Stomach (tissue), 4 donors: ENCODE data around the gene TMEM92.

Source experiments
- EP300 ChIP-seq: sonication (generic); formaldehyde crosslinking; IDR thresholded peaks from one replicate; pipeline ENCODE4 v1.6.1; 2017; ENCODE audit warnings: antibody characterized with exemption
- POLR2A ChIP-seq, 4 donors: fragments of 450-650 bp; IDR thresholded peaks; one replicate each; pipeline ENCODE4 v1.6.1; 2016; ENCODE audit warnings: antibody characterized with exemption in 4 of 4, control low read depth in 2 of 4, mild to moderate bottlenecking in 1 of 4, moderate library complexity in 1 of 4
- POLR2AphosphoS5 ChIP-seq, 3 donors: sonication (generic); formaldehyde crosslinking; IDR thresholded peaks; one replicate each; pipeline ENCODE4 v1.6.1; 2016; ENCODE audit warnings: antibody characterized with exemption in 3 of 3
- TF ChIP-seq, protein P1 (sequence below), 7 experiments: fragments of 450-650 bp in 4 of 7; fragments of 200-600 bp in 3 of 7; sonication (generic) in 3 of 7; IDR thresholded peaks; one replicate each; pipeline ENCODE4 v1.5.1; 2016 to 2019; ENCODE audit warnings: antibody characterized with exemption in 7 of 7, control low read depth in 2 of 7, mild to moderate bottlenecking in 1 of 7

DNA sequence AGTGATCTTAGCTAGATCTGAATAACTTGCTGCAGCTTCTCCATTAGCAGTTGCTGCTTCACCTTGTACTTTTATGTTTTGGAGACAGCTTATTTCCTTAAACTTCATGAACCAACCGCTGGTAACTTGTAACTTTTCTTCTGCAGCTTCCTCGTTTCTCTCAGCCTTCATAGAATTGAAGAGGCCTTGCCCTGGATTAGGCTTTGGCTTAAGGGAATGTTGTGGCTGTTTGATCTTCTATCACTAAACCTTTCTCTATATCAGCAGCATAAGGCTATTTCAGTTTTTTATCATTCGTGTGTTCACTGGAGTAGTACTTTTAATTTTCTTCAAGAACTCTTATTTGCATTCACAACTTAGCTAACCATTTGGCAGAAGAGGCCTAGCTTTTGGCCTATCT is 21.5 kb upstream of the TMEM92 start:
- TF ChIP-seq, protein P1, sequence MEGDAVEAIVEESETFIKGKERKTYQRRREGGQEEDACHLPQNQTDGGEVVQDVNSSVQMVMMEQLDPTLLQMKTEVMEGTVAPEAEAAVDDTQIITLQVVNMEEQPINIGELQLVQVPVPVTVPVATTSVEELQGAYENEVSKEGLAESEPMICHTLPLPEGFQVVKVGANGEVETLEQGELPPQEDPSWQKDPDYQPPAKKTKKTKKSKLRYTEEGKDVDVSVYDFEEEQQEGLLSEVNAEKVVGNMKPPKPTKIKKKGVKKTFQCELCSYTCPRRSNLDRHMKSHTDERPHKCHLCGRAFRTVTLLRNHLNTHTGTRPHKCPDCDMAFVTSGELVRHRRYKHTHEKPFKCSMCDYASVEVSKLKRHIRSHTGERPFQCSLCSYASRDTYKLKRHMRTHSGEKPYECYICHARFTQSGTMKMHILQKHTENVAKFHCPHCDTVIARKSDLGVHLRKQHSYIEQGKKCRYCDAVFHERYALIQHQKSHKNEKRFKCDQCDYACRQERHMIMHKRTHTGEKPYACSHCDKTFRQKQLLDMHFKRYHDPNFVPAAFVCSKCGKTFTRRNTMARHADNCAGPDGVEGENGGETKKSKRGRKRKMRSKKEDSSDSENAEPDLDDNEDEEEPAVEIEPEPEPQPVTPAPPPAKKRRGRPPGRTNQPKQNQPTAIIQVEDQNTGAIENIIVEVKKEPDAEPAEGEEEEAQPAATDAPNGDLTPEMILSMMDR (IDR thresholded peaks at IDR 0.05) = no peak
- TF ChIP-seq POLR2A (IDR thresholded peaks at IDR 0.05) (no peak), POLR2AphosphoS5 (IDR thresholded peaks at IDR 0.05) (no peak), EP300 (no peak)
